Measurements from ENCODE around the gene SLC44A3.

DNA sequence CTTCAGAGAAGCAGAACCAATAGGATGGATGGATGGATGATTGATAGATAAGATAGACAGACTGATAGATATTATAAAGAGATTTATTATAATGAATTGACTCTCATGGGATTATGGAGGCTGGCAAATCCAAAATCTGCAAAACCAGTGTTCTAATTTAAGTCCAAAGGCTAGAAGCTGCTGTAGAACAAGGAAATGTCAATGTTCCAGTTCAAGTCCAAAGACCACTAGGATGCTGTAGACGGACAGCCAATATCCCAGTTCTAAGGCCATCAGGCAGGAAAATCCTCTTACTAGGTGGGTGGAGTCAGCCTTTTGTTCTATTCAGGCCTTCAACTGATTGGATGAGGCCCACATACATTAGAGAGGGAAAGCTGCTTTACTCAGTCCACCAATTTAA, 4.1 kb upstream of the SLC44A3 start:
- TF ChIP-seq, protein P1, sequence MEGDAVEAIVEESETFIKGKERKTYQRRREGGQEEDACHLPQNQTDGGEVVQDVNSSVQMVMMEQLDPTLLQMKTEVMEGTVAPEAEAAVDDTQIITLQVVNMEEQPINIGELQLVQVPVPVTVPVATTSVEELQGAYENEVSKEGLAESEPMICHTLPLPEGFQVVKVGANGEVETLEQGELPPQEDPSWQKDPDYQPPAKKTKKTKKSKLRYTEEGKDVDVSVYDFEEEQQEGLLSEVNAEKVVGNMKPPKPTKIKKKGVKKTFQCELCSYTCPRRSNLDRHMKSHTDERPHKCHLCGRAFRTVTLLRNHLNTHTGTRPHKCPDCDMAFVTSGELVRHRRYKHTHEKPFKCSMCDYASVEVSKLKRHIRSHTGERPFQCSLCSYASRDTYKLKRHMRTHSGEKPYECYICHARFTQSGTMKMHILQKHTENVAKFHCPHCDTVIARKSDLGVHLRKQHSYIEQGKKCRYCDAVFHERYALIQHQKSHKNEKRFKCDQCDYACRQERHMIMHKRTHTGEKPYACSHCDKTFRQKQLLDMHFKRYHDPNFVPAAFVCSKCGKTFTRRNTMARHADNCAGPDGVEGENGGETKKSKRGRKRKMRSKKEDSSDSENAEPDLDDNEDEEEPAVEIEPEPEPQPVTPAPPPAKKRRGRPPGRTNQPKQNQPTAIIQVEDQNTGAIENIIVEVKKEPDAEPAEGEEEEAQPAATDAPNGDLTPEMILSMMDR (IDR thresholded peaks at IDR 0.05): no peak
- TF ChIP-seq ZFX (IDR thresholded peaks at IDR 0.05; ENCODE audit: borderline replicate concordance): no peak
